GM18526 (cell line): ENCODE results near the gene BCOR.

ENCODE experiments used
- POLR2A ChIP-seq: IDR thresholded peaks from 3 replicates; pipeline ENCODE4 v1.6.1; 2011; ENCODE audit not compliant: insufficient read length; ENCODE audit errors: extremely low read depth

The BCOR gene

GRCh38 chrX:40127052-40127451 is 29.3 kb upstream of the BCOR start:
- TF ChIP-seq POLR2A: no peak

GRCh38 chrX:40122487-40122886 is 24.7 kb upstream of the BCOR start:
- no peak for TF ChIP-seq POLR2A

- TF ChIP-seq POLR2A: no peak
These were observed 23.9 kb upstream of the BCOR start for GRCh38 chrX:40121618-40122017.

DNA sequence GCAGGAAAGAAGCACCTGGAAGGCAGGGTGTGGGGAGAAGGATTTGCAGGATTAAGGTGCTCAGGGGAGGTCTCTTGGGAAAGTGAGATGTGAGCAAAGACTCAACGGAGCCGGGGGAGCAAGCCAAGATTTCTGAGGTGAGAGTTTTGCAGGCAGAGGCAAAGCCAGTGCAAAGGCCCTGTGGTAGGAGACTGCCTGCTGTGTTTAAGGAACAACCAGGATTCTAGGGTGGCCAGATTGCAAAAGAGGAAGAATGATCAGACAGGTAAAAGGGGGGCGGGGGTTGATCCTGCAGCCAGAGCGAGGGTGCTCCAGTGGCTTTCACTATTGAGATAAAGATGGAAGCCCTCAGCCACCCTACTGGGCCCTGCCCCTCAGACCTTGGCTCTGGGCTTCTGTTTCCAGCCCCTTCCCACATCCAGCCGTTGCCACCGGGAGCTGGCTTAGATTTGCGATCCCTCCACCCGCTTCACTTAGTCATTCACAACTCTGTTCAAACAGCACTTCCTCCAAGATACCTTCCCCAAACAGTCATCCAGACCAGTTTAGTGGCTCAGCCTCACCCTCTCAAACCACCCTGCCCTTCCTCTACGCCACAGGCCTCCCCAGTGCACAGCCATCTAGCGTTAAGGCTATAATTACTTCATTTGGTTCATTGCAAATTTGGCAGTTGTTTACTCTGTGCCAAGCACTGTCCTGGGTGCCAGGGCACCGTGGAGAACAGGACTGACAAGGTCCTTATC is 23.3 kb upstream of the BCOR start:
- TF ChIP-seq POLR2A: no peak

- no peak for TF ChIP-seq POLR2A
These were observed 20.0 kb upstream of the BCOR start for GRCh38 chrX:40117715-40118285.

- no peak for TF ChIP-seq POLR2A
These were observed 19.2 kb upstream of the BCOR start for GRCh38 chrX:40116925-40117324.

DNA sequence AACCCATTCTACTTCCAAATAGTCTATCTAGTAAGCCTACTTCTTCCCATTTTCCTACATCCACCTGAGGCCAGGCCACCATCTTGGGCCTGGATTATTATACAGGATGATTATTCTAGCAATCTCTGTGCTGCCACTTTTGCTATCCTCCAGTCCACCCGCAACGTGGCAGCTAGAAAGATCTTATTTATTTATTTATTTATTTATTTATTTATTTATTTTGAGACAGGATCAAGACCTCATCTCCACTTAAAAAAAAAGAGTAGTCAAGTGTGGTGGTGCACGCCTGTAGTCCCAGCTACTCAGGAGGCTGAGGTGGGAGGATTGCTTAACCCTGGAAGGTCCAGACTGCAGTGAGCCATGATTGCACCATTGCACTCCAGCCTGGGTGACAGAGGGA is 15.2 kb upstream of the BCOR start:
- TF ChIP-seq POLR2A: no peak

- no peak for TF ChIP-seq POLR2A
These were observed 14.1 kb upstream of the BCOR start for GRCh38 chrX:40111868-40112267.

GRCh38 chrX:40109288-40110008 is 11.7 kb upstream of the BCOR start:
- no peak for TF ChIP-seq POLR2A

DNA sequence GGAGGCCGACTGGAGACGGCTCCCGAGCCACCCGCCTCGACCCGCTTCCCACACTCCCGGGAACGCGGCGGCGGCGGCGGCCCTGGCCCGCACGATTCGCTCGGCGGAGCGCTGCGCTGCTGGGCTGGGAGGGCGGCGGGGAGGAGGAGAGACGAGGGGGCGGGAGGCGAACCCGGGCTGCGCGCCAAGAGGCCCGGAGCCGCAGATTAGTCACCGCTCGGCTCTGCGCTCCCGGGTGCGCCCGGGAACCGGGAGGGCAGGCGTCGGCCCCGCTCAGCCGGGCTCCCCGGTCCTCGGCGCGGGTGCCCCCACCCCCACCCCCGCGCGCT is 11.2 kb upstream of the BCOR start:
- no peak for TF ChIP-seq POLR2A

DNA sequence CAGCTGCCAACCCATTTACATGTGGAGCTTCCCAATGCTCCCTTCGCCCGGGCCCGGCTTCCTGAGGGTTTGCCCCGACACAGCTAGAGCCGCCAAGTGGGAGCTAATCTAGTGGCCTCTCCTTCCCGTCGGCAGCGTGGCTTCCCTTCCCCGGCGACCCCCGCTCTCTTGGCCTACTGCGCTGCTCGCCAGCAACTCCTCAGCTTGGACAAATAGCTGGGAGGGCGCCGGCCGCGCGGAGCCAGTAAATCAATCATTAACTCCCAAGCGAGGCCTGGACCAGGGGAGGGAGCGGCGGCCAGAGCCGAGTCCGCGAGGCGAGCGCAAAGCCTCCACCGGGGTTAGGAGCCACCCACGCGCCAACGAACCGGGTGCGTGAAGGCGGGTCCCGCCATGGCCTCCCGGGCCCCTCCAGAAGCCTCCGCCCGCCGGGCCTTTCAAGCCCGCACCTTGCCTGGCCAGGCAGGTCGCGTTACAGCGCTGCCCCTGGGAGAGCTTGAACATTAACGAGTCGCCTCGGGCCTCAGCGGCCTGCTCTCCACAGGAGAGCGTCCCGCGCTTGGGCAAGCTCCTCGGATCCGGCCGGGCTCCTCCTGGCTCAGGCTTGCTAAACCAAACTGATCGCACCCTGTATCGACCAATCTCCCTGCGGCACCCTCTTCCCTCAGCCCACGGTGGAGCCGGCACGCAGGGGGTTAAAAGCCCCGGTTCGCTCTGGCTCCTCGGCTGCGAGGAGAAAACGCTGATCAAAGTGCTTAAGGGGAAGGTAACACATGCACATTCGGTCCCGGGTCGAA is 10.6 kb upstream of the BCOR start:
- no peak for TF ChIP-seq POLR2A

DNA sequence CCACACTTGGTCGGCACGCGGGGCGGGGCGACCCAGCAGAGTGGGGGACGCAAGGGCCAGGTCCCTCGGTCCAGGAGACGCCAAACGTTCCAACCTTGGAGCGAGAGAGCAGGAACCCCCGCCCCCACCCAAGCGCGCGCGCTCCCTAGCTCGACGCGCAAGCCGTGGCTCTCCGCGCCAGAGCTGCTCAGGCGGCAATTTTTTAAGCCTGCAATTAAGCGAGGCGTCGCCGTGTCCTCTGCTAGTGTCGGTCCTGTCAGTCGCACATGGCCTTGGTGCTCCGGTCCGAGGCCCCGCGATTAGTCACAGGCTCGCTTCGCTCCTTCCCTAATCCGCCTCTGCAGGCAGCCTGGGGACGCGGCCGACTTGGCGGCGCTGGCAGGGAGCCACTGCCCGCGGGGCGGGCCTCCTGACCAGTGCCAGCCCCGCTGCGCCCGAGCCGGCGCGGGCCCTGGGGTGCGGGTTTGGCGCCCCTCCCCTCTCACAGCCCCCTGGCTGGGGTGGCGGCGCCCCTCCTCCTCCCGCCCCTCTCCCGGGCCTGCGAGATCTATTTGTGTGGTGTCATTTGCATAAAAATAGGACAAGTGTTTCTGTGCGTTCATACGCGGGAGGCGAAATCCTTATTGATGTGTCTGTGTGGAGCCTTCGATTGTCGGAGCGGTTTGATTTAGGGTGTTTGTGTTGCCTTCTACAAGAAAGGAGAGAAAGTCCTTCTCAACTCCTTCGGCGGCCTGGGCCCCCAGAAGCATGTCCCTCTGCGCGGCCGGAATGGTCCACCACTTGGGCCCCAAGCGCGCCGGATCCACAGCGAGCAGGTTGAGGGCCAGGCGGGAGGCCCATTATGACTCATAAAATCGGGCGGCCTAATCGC is 9.8 kb upstream of the BCOR start:
- no peak for TF ChIP-seq POLR2A

DNA sequence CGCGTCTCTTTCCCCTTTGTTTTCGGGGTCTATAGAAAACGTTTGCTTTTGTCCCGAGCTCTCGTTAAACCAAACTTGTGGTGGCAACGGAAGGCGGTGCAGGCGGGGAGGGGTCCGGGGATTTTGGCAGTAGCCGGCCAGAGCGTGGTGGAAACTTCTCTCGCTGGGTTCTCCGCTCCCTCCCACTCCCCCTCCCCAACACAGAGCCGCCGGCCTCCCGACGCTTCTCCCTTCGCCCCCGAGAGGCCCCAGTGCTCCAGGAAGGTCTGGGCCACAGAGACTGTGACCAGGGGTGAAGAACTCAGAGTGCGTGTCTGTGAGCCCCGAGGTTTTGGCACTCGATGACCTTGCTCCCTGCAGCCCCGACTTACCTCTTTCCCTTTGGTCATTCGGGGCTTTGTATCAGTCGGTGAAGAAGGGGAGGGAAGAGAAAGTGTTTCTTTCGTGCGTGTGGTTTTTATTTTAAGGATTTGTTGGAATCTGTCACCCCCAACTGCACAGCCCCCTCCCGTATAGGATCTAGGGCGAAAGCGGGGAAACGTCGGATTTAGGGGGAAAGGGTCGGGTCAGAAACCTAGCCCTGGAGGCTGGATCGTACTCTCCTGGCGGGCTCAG is 9.0 kb upstream of the BCOR start:
- TF ChIP-seq POLR2A: no peak
